CD4-positive, alpha-beta T cell (primary cell): ENCODE data around the gene ABHD1. TPM values are rescaled to one million over a fixed set of nuclear protein-coding genes. Genes with fewer than 3 reads are reported as not detected.

ENCODE experiments used
- ATAC-seq: fragments of 200-7000 bp; cut with Tn5 transposase; one replicate; pipeline ENCODE4 v1.10.0; 2022; ENCODE audit warnings: mild to moderate bottlenecking; ENCODE audit not compliant: poor library complexity
- CTCF ChIA-PET: fragments of 350-600 bp; sonication (Branson Sonifier 250); formaldehyde crosslinking; loops from one replicate; lab custom pipeline; 2021; ENCODE audit warnings: antibody characterized with exemption, inconsistent platforms; lab: Charles Lee
- POLR2A ChIA-PET: fragments of 350-600 bp; sonication (Branson Sonifier 250); formaldehyde crosslinking; loops from one replicate; lab custom pipeline; 2021; ENCODE audit warnings: antibody characterized with exemption, inconsistent platforms; lab: Charles Lee
- DNase-seq, 14 experiments: peaks; one replicate each; pipeline ENCODE4 v3.0.0-alpha.2; 2013 to 2020; ENCODE audit warnings: mixed read lengths in 2 of 14
- H3K27ac ChIP-seq, 2 donors: one replicate each; pipeline versions ENCODE4 v1.5.1 to v1.7.0; 2013; ENCODE audit warnings: low read length in 2 of 2, low read depth in 1 of 2, mild to moderate bottlenecking in 1 of 2
- H3K27me3 ChIP-seq, 2 experiments: 1 replicate in 1 of 2; 2 replicates in 1 of 2; pipeline versions ENCODE4 v1.6.1 to v1.7.0; 2013; ENCODE audit warnings: low read length in 2 of 2, control low read depth in 1 of 2, mild to moderate bottlenecking in 1 of 2, moderate library complexity in 1 of 2; ENCODE audit not compliant: insufficient read depth in 2 of 2, control insufficient read depth in 1 of 2
- H3K36me3 ChIP-seq: one replicate; pipeline ENCODE4 v1.6.1; 2013; ENCODE audit warnings: low read length, control low read depth; ENCODE audit not compliant: insufficient read depth
- H3K4me1 ChIP-seq: one replicate; pipeline ENCODE4 v1.6.1; 2013; ENCODE audit warnings: low read length, control low read depth; ENCODE audit not compliant: insufficient read depth
- H3K4me3 ChIP-seq: one replicate; pipeline ENCODE4 v1.5.1; 2013; ENCODE audit warnings: mild to moderate bottlenecking, low read length, moderate library complexity
- H3K9me3 ChIP-seq, 2 experiments: 1 replicate in 1 of 2; 2 replicates in 1 of 2; pipeline versions ENCODE4 v1.6.1 to v1.7.0; 2013; ENCODE audit warnings: low read length in 2 of 2, mild to moderate bottlenecking in 2 of 2, control low read depth in 1 of 2, moderate library complexity in 1 of 2; ENCODE audit not compliant: control insufficient read depth in 1 of 2, insufficient read depth in 1 of 2
- H3K27ac Mint-ChIP-seq: one replicate; pipeline ENCODE4 v1.8.0; 2020; ENCODE audit warnings: mixed read lengths
- H3K27me3 Mint-ChIP-seq: one replicate; pipeline ENCODE4 v1.8.0; 2021; ENCODE audit warnings: mixed read lengths
- H3K36me3 Mint-ChIP-seq: one replicate; pipeline ENCODE4 v1.8.0; 2021; ENCODE audit warnings: low read depth, mixed read lengths
- H3K4me1 Mint-ChIP-seq: one replicate; pipeline ENCODE4 v1.8.0; 2021; ENCODE audit warnings: low read depth, mixed read lengths
- H3K4me3 Mint-ChIP-seq: one replicate; pipeline ENCODE4 v1.8.0; 2020; ENCODE audit warnings: mild to moderate bottlenecking, mixed read lengths
- H3K9me3 Mint-ChIP-seq: one replicate; pipeline ENCODE4 v1.8.0; 2020; ENCODE audit warnings: mixed read lengths
- intact Hi-C, 2 experiments: fragments of 100-400 bp; cut with DNase I in 1 of 2; cut with micrococcal nuclease in 1 of 2; formaldehyde crosslinking; loops; one replicate each; pipeline versions ENCODE4 v1.15.1 to v1.9.0; 2023 to 2025; cut with DNase I, micrococcal nuclease
- total RNA-seq, 174 experiments: library from RNA in 2 of 174; stranded (reverse) in 2 of 174; gene quantifications; one replicate each; pipeline ENCODE4 v1.2.3 and lab custom pipeline; 2021 to 2026
- TF ChIP-seq, protein P1 (sequence below): fragments of 200-600 bp; IDR thresholded peaks from one replicate; pipeline ENCODE4 v1.8.0; 2022; ENCODE audit warnings: antibody characterized with exemption, mild to moderate bottlenecking

The ABHD1 gene
- total RNA-seq, 2 experiments from 2014 or later: 1.0 to 1.3 TPM

DNA sequence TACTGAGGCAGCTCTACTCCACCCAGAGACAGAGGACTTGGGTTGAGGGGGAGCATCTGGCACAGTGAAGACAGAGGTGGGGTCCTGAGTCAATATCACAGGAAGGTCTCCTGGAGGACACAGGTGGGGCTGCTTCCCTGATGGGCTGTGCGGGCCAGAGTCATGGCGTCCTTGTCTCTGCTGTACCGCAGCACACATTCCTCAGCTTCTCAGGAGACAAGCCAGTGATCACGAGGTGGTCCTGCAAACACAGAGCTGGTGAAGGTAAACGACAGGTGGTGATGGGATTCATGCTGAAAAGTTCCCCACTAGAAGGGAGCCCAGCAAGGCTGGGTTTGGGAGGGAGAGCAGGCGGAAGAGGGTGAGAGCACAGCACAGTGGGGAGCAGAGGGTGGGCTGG, 34.9 kb downstream of the ABHD1 start:
- no peak overlapping the region for H3K4me3 Mint-ChIP-seq
- no peaks in the 10 kb centered on the region for H3K9me3 Mint-ChIP-seq
- H3K4me1 Mint-ChIP-seq: no peaks in the 10 kb centered on the region
- H3K27ac Mint-ChIP-seq: no peak overlapping the region
- H3K36me3 Mint-ChIP-seq: no peaks in the 10 kb centered on the region
- H3K27me3 ChIP-seq: no peaks in the 10 kb centered on the region
- no peak overlapping the region for H3K27ac ChIP-seq
- ChIA-PET CTCF (no interaction called here), POLR2A (no interaction called here)
- H3K9me3 ChIP-seq: no peaks in the 10 kb centered on the region
- DNase-seq (no peak), ATAC-seq (no peak)
- no peaks in the 10 kb centered on the region for H3K4me1 ChIP-seq
- TF ChIP-seq, protein P1, sequence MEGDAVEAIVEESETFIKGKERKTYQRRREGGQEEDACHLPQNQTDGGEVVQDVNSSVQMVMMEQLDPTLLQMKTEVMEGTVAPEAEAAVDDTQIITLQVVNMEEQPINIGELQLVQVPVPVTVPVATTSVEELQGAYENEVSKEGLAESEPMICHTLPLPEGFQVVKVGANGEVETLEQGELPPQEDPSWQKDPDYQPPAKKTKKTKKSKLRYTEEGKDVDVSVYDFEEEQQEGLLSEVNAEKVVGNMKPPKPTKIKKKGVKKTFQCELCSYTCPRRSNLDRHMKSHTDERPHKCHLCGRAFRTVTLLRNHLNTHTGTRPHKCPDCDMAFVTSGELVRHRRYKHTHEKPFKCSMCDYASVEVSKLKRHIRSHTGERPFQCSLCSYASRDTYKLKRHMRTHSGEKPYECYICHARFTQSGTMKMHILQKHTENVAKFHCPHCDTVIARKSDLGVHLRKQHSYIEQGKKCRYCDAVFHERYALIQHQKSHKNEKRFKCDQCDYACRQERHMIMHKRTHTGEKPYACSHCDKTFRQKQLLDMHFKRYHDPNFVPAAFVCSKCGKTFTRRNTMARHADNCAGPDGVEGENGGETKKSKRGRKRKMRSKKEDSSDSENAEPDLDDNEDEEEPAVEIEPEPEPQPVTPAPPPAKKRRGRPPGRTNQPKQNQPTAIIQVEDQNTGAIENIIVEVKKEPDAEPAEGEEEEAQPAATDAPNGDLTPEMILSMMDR: no peak
- peaks cover 4% of the 10 kb centered on the region for H3K27me3 Mint-ChIP-seq
- H3K36me3 ChIP-seq: no peaks in the 10 kb centered on the region
- intact Hi-C loops: no loop called here
- no peak overlapping the region for H3K4me3 ChIP-seq

DNA sequence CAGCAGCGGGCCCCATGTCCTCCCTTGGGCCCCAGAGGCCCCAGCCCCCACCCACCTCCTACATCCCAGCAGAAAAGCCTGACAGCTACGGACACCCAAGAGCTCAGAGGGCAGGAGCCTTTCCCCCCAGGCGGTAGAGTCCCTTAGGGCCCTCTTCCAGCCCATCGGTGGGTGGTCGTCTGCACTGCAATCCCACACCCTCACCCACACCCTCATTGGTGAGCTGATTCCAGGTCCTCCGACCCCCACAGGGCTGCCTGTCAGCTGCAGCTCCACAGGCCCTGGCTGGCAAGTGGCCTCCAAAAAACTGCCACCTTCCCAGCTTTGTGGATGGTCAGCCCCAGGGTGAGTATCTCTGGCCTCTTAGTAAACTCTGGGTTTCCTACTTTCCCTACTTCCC, 35.7 kb downstream of the ABHD1 start:
- ATAC-seq (no peak), DNase-seq (no peak)
- H3K36me3 Mint-ChIP-seq: no peaks in the 10 kb centered on the region
- H3K4me1 Mint-ChIP-seq: no peaks in the 10 kb centered on the region
- H3K9me3 Mint-ChIP-seq: no peaks in the 10 kb centered on the region
- H3K4me3 ChIP-seq: no peak overlapping the region
- H3K4me3 Mint-ChIP-seq: no peak overlapping the region
- no peaks in the 10 kb centered on the region for H3K9me3 ChIP-seq
- CTCF ChIA-PET: no interaction called here
- POLR2A ChIA-PET: no interaction called here
- peaks cover 4% of the 10 kb centered on the region for H3K27me3 Mint-ChIP-seq
- TF ChIP-seq, protein P1: no peak
- H3K27ac Mint-ChIP-seq: no peak overlapping the region
- no peaks in the 10 kb centered on the region for H3K4me1 ChIP-seq
- intact Hi-C loops: no loop called here
- no peaks in the 10 kb centered on the region for H3K27me3 ChIP-seq
- no peaks in the 10 kb centered on the region for H3K36me3 ChIP-seq
- no peak overlapping the region for H3K27ac ChIP-seq

- H3K4me1 ChIP-seq: no peaks in the 10 kb centered on the region
- H3K4me1 Mint-ChIP-seq: no peaks in the 10 kb centered on the region
- TF ChIP-seq, protein P1: no peak
Observed at GRCh38 chr2:27160191-27160590, 36.6 kb downstream of the ABHD1 start.

More at GRCh38 chr2:27160191-27160590, 36.6 kb downstream of the ABHD1 start:
- ATAC-seq (no peak), DNase-seq (no peak)
- H3K36me3 ChIP-seq: no peaks in the 10 kb centered on the region
- no peak overlapping the region for H3K4me3 ChIP-seq
- intact Hi-C loops: no loop called here
- Mint-ChIP-seq H3K27ac (no peak overlapping the region), H3K9me3 (no peaks in the 10 kb centered on the region), H3K27me3 (peaks cover 4% of the 10 kb centered on the region), H3K4me3 (no peak overlapping the region), H3K36me3 (no peaks in the 10 kb centered on the region)
- H3K9me3 ChIP-seq: no peaks in the 10 kb centered on the region
- ChIA-PET POLR2A (no interaction called here), CTCF (interaction anchor here (1.8 kb wide), 1 partner anchor 10 kb away, joined by 7 read pairs; no protein-coding TSS in a partner anchor)
- no peak overlapping the region for H3K27ac ChIP-seq
- no peaks in the 10 kb centered on the region for H3K27me3 ChIP-seq
